Glutamatergic neuron (in vitro differentiated cells): ENCODE measurements around the gene B3GLCT. TPM values are rescaled to one million over a fixed set of nuclear protein-coding genes. Genes with fewer than 3 reads are reported as not detected.
A peak's percentile ranks its signal among the peaks of the same experiment; 100 is the strongest.
"Not testable (repeated sequence)": the region's sequence is repeated elsewhere in the genome, so short reads cannot be mapped to it uniquely, and the experiment has no call there.

ENCODE experiments used
- DNase-seq: peaks from one replicate; pipeline ENCODE4 v3.0.0; 2022
- H3K27ac Mint-ChIP-seq: one replicate; pipeline ENCODE4 v1.8.0; 2020; ENCODE audit warnings: mild to moderate bottlenecking, mixed read lengths, inconsistent platforms; ENCODE audit not compliant: unreplicated experiment
- H3K27me3 Mint-ChIP-seq: one replicate; pipeline ENCODE4 v1.8.0; 2020; ENCODE audit warnings: mild to moderate bottlenecking, moderate library complexity, mixed read lengths, inconsistent platforms; ENCODE audit not compliant: unreplicated experiment
- H3K36me3 Mint-ChIP-seq: one replicate; pipeline ENCODE4 v1.8.0; 2020; ENCODE audit warnings: mild to moderate bottlenecking, mixed read lengths, inconsistent platforms; ENCODE audit not compliant: unreplicated experiment
- H3K4me1 Mint-ChIP-seq: one replicate; pipeline ENCODE4 v1.8.0; 2020; ENCODE audit warnings: mild to moderate bottlenecking, low read depth, mixed read lengths, inconsistent platforms; ENCODE audit not compliant: unreplicated experiment
- H3K4me3 Mint-ChIP-seq: one replicate; pipeline ENCODE4 v1.8.0; 2020; ENCODE audit warnings: mild to moderate bottlenecking, mixed read lengths, inconsistent platforms; ENCODE audit not compliant: unreplicated experiment
- H3K9me3 Mint-ChIP-seq: one replicate; pipeline ENCODE4 v1.8.0; 2020; ENCODE audit warnings: mild to moderate bottlenecking, moderate library complexity, mixed read lengths, inconsistent platforms; ENCODE audit not compliant: unreplicated experiment
- total RNA-seq: library from RNA; stranded (reverse); fragmentation: NEBNext Ultra II Directional; extraction: Animal tissue kit (Norgen Biotek cat#: 25700); gene quantifications from one replicate; pipeline ENCODE4 v1.2.1, GENCODE V29; 2021; ENCODE audit not compliant: unreplicated experiment
- TF ChIP-seq, protein P1 (sequence below): fragments of 200-600 bp; sonication (generic); IDR thresholded peaks from one replicate; pipeline ENCODE4 v1.5.0; 2021; ENCODE audit not compliant: partially characterized antibody, unreplicated experiment

The B3GLCT gene
- total RNA-seq, 1 donor from 2014 or later, result 11.6 TPM

- no peak for DNase-seq
These were observed 25.8 kb upstream of the B3GLCT start for GRCh38 chr13:31174018-31174417.

GRCh38 chr13:31175847-31176532 is 23.8 kb upstream of the B3GLCT start:
- peaks cover 9% of the 10 kb centered on the region for H3K4me1 Mint-ChIP-seq
- H3K27me3 Mint-ChIP-seq, result no peaks in the 10 kb centered on the region
- no peaks in the 10 kb centered on the region for H3K9me3 Mint-ChIP-seq
- no peaks in the 10 kb centered on the region for H3K36me3 Mint-ChIP-seq
- TF ChIP-seq, protein P1, sequence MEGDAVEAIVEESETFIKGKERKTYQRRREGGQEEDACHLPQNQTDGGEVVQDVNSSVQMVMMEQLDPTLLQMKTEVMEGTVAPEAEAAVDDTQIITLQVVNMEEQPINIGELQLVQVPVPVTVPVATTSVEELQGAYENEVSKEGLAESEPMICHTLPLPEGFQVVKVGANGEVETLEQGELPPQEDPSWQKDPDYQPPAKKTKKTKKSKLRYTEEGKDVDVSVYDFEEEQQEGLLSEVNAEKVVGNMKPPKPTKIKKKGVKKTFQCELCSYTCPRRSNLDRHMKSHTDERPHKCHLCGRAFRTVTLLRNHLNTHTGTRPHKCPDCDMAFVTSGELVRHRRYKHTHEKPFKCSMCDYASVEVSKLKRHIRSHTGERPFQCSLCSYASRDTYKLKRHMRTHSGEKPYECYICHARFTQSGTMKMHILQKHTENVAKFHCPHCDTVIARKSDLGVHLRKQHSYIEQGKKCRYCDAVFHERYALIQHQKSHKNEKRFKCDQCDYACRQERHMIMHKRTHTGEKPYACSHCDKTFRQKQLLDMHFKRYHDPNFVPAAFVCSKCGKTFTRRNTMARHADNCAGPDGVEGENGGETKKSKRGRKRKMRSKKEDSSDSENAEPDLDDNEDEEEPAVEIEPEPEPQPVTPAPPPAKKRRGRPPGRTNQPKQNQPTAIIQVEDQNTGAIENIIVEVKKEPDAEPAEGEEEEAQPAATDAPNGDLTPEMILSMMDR, result no peak
- peak; percentile 29 for DNase-seq
- H3K27ac Mint-ChIP-seq, result peak overlapping the region; percentile 20
- H3K4me3 Mint-ChIP-seq, result no peak overlapping the region

More at GRCh38 chr13:31174018-31174417, 25.8 kb upstream of the B3GLCT start:
- no peak overlapping the region for H3K4me3 Mint-ChIP-seq
- H3K9me3 Mint-ChIP-seq, result no peaks in the 10 kb centered on the region
- no peaks in the 10 kb centered on the region for H3K27me3 Mint-ChIP-seq
- no peaks in the 10 kb centered on the region for H3K36me3 Mint-ChIP-seq
- H3K4me1 Mint-ChIP-seq, result peaks cover 9% of the 10 kb centered on the region
- no peak overlapping the region for H3K27ac Mint-ChIP-seq
- TF ChIP-seq, protein P1, result no peak

DNA sequence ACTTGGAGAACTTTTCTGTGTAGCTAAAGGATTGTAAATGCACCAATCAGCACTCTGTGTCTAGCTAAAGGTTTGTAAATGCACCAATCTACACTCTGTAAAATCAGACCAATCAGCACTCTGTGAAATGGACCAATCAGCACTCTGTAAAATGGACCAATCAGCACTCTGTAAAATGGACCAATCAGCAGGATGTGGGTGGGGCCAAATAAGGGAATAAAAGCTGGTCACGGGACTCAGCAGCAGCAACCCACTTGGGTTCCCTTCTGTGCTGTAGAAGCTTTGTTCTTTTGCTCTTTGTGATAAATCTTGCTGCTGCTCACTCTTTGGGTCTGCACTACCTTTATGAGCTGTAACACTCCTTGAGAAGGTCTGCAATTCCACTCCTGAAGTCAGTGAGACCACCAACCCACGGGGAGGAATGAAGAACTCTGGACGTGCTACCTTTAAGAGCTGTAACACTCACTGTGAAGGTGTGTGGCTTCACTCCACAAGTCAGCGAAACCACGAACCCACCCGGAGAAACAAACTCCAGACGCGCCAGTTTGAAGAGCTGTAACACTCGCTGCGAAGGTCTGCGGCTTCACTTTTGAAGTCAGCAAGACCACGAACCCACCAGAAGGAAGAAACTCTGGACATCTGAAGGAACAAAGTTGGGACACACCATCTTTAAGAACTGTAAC is 21.8 kb upstream of the B3GLCT start:
- not testable (repeated sequence) for H3K27me3 Mint-ChIP-seq, H3K36me3 Mint-ChIP-seq, H3K9me3 Mint-ChIP-seq, H3K4me3 Mint-ChIP-seq, DNase-seq, H3K27ac Mint-ChIP-seq
- H3K4me1 Mint-ChIP-seq, result peaks cover 10% of the 10 kb centered on the region

- DNase-seq, result no peak
- Mint-ChIP-seq H3K9me3 (peaks cover 3% of the 10 kb centered on the region), H3K36me3 (peaks cover 7% of the 10 kb centered on the region), H3K4me3 (no peak overlapping the region), H3K27ac (no peak overlapping the region), H3K4me1 (peaks cover 10% of the 10 kb centered on the region), H3K27me3 (peaks cover 1% of the 10 kb centered on the region)
- TF ChIP-seq, protein P1, result no peak
These were observed 20.5 kb upstream of the B3GLCT start for GRCh38 chr13:31179241-31179640.

GRCh38 chr13:31179754-31180153 is 20.0 kb upstream of the B3GLCT start:
- DNase-seq, result no peak
- peaks cover 3% of the 10 kb centered on the region for H3K27me3 Mint-ChIP-seq
- peaks cover 7% of the 10 kb centered on the region for H3K36me3 Mint-ChIP-seq
- H3K4me1 Mint-ChIP-seq, result peaks cover 13% of the 10 kb centered on the region
- peaks cover 3% of the 10 kb centered on the region for H3K9me3 Mint-ChIP-seq
- H3K4me3 Mint-ChIP-seq, result no peak overlapping the region
- TF ChIP-seq, protein P1, result no peak
- no peak overlapping the region for H3K27ac Mint-ChIP-seq
